Measurements from ENCODE around the gene DPP7.

GRCh38 chr9:137107982-137108381 lies 6.6 kb downstream of the DPP7 start:
- TF ChIP-seq SIN3A (IDR thresholded peaks at IDR 0.05; ENCODE audit: low read depth): no peak
- TF ChIP-seq POLR2A (IDR thresholded peaks at IDR 0.05; ENCODE audit: borderline replicate concordance, extremely low read depth, insufficient read depth, insufficient read length): no peak
- TF ChIP-seq SP1 (IDR thresholded peaks at IDR 0.05; ENCODE audit: low read depth): no peak
- no peak for TF ChIP-seq CTCF (IDR thresholded peaks at IDR 0.05 in 2 of 3, conservative IDR thresholded peaks at IDR 0.05 in 1 of 3; ENCODE audit: borderline replicate concordance in 1 of 3, insufficient read depth in 1 of 3, low read depth in 2 of 3, low read length in 2 of 3)
- no peak for TF ChIP-seq EZH2 (IDR thresholded peaks at IDR 0.05)
- no peak for TF ChIP-seq RAD21 (IDR thresholded peaks at IDR 0.05; ENCODE audit: low read depth)
- TF ChIP-seq TCF7L2 (IDR thresholded peaks at IDR 0.05; ENCODE audit: borderline replicate concordance, extremely low read depth, insufficient read depth, insufficient read length): no peak
- TF ChIP-seq REST (IDR thresholded peaks at IDR 0.05; ENCODE audit: low read depth): no peak
- TF ChIP-seq MAX (IDR thresholded peaks at IDR 0.05): no peak
- TF ChIP-seq YY1 (IDR thresholded peaks at IDR 0.05; ENCODE audit: extremely low read depth, insufficient replicate concordance, low read depth, low read length): no peak
- TF ChIP-seq POLR2AphosphoS5 (IDR thresholded peaks at IDR 0.05; ENCODE audit: low read depth, low read length): no peak
- no peak for TF ChIP-seq JUND (IDR thresholded peaks at IDR 0.05)
- TF ChIP-seq, protein P1, sequence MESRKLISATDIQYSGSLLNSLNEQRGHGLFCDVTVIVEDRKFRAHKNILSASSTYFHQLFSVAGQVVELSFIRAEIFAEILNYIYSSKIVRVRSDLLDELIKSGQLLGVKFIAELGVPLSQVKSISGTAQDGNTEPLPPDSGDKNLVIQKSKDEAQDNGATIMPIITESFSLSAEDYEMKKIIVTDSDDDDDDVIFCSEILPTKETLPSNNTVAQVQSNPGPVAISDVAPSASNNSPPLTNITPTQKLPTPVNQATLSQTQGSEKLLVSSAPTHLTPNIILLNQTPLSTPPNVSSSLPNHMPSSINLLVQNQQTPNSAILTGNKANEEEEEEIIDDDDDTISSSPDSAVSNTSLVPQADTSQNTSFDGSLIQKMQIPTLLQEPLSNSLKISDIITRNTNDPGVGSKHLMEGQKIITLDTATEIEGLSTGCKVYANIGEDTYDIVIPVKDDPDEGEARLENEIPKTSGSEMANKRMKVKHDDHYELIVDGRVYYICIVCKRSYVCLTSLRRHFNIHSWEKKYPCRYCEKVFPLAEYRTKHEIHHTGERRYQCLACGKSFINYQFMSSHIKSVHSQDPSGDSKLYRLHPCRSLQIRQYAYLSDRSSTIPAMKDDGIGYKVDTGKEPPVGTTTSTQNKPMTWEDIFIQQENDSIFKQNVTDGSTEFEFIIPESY (IDR thresholded peaks at IDR 0.05; ENCODE audit: extremely low read depth, insufficient replicate concordance, low read length): no peak
- TF ChIP-seq SRF (IDR thresholded peaks at IDR 0.05; ENCODE audit: low read depth): no peak
